Smooth muscle cell (in vitro differentiated cells): Measurements from ENCODE around the gene TENM3. TPM values are rescaled to one million over a fixed set of nuclear protein-coding genes. Genes with fewer than 3 reads are reported as not detected.

Source experiments
- DNase-seq: peaks from one replicate; lab custom pipeline; 2025; ENCODE audit not compliant: unreplicated experiment; lab: John Stamatoyannopoulos, UW
- H2AFZ ChIP-seq: fragments of 200-600 bp; sonication (generic); 2 replicates; pipeline ENCODE4 v1.6.0; 2016; ENCODE audit warnings: antibody characterized with exemption, low read depth, mild to moderate bottlenecking
- H3F3A ChIP-seq: fragments of 200-600 bp; sonication (generic); 2 replicates; pipeline ENCODE4 v1.6.0; 2017; ENCODE audit warnings: antibody characterized with exemption, low read depth
- H3K27ac ChIP-seq: fragments of 200-600 bp; sonication (generic); 2 replicates; pipeline ENCODE4 v1.5.1; 2016; ENCODE audit warnings: low read depth, mild to moderate bottlenecking
- H3K27me3 ChIP-seq: fragments of 200-600 bp; sonication (generic); 2 replicates; pipeline ENCODE4 v1.6.1; 2016; ENCODE audit warnings: low read depth, mild to moderate bottlenecking
- H3K36me3 ChIP-seq: fragments of 200-600 bp; sonication (generic); 2 replicates; pipeline ENCODE4 v1.5.1; 2016; ENCODE audit warnings: low read depth
- H3K4me1 ChIP-seq: fragments of 200-600 bp; sonication (generic); 2 replicates; pipeline ENCODE4 v1.5.1; 2016; ENCODE audit warnings: low read depth
- H3K4me2 ChIP-seq: fragments of 200-600 bp; sonication (generic); 2 replicates; pipeline ENCODE4 v1.6.0; 2016; ENCODE audit warnings: mild to moderate bottlenecking
- H3K4me3 ChIP-seq: fragments of 200-600 bp; sonication (generic); 2 replicates; pipeline ENCODE4 v1.5.1; 2016; ENCODE audit warnings: mild to moderate bottlenecking
- H3K79me2 ChIP-seq: fragments of 200-600 bp; sonication (generic); 2 replicates; pipeline ENCODE4 v1.6.0; 2016; ENCODE audit warnings: low read depth, mild to moderate bottlenecking
- H3K9ac ChIP-seq: fragments of 200-600 bp; sonication (generic); 2 replicates; pipeline ENCODE4 v1.6.0; 2016; ENCODE audit warnings: low read depth
- H3K9me3 ChIP-seq: fragments of 200-600 bp; sonication (generic); replicated peaks from 2 replicates; pipeline ENCODE4 v1.5.1; 2016; ENCODE audit warnings: low read depth
- H4K20me1 ChIP-seq: fragments of 200-600 bp; sonication (generic); 2 replicates; pipeline ENCODE4 v1.6.0; 2016; ENCODE audit warnings: low read depth
- WGBS: methylation state at CpG from one replicate; pipeline ENCODE4 v1.1.7; 2016; ENCODE audit warnings: low lambda C conversion rate; 5-methylcytosine and 5-hydroxymethylcytosine counted together
- polyA plus RNA-seq: library from polyadenylated mRNA; unstranded; fragments of >200 nt; fragmentation: Nextera tagmentation; extraction: Ambion mirVana; gene quantifications from 2 replicates; pipeline ENCODE4 v1.2.1, GENCODE V29; 2016
- total RNA-seq: library from RNA; depleted of rRNA; stranded (reverse); fragments of >200 nt; gene quantifications from 2 replicates; pipeline ENCODE4 v1.2.3, GENCODE V29; 2014
- TF ChIP-seq, protein P1 (sequence below): fragments of 200-600 bp; sonication (generic); IDR thresholded peaks from 2 replicates; pipeline ENCODE4 v1.5.1; 2017; ENCODE audit warnings: borderline replicate concordance, mild to moderate bottlenecking, antibody characterized with exemption; ENCODE audit not compliant: insufficient read depth, poor library complexity, severe bottlenecking

Gene TENM3
- total and polyA plus RNA-seq, 2 experiments from 2014 or later, result 46.9 to 295 TPM

DNA sequence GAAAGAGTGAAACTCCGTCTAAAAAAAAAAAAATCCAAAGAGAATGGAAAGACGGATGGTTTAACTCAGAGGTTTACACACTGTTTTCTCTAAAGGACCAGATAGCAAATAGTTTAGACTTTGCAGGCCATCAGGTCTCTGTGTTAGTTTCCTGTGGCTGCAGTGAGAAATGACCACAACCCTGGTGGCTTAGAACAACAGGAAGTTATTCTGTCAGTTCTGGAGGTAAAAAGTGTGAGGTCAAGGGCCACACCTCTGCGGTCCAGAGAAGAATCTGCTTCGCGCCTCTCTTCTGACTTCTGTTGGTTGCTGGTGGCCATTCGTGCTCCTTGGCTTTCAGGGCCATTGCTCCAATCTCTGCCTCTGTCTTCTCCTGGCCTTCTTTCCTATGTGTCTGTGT, 76.9 kb downstream of the TENM3 start:
- no peak overlapping the region for H3K4me2 ChIP-seq
- no peak overlapping the region for H2AFZ ChIP-seq
- H3K4me3 ChIP-seq, result no peak overlapping the region
- WGBS, result 84% methylated on average over 6 of the region's 6 CpGs
- TF ChIP-seq, protein P1, sequence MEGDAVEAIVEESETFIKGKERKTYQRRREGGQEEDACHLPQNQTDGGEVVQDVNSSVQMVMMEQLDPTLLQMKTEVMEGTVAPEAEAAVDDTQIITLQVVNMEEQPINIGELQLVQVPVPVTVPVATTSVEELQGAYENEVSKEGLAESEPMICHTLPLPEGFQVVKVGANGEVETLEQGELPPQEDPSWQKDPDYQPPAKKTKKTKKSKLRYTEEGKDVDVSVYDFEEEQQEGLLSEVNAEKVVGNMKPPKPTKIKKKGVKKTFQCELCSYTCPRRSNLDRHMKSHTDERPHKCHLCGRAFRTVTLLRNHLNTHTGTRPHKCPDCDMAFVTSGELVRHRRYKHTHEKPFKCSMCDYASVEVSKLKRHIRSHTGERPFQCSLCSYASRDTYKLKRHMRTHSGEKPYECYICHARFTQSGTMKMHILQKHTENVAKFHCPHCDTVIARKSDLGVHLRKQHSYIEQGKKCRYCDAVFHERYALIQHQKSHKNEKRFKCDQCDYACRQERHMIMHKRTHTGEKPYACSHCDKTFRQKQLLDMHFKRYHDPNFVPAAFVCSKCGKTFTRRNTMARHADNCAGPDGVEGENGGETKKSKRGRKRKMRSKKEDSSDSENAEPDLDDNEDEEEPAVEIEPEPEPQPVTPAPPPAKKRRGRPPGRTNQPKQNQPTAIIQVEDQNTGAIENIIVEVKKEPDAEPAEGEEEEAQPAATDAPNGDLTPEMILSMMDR, result no peak
- H3K9me3 ChIP-seq, result no peaks in the 10 kb centered on the region
- peaks cover 8% of the 10 kb centered on the region for H3K4me1 ChIP-seq
- H4K20me1 ChIP-seq, result peaks cover 3% of the 10 kb centered on the region
- H3K9ac ChIP-seq, result no peak overlapping the region
- peaks cover 33% of the 10 kb centered on the region for H3K79me2 ChIP-seq
- H3K27ac ChIP-seq, result no peak overlapping the region
- no peak for DNase-seq
- H3K36me3 ChIP-seq, result peaks cover 7% of the 10 kb centered on the region
- H3F3A ChIP-seq, result no peaks in the 10 kb centered on the region
- H3K27me3 ChIP-seq, result no peaks in the 10 kb centered on the region

DNA sequence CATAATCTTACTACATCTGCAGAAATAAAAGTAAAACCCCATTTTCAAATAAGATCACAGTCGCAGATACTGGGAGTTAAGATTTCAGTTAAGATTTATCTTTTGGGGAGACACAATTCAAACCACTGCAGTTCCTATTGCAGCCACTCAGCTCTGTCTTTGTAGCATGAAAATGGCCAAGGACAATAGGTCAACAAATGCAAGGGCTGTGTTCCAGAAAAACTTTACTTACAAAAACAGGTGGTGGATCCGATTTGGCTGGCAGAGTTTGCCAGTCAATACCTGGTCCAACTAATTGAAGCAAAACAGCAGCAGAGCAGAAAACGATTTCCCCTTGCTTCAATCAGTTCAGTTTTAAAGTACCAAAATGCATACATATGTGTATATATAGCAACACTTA, 77.4 kb downstream of the TENM3 start:
- Histone ChIP-seq H2AFZ (no peak overlapping the region), H3K4me1 (peaks cover 8% of the 10 kb centered on the region), H3K79me2 (peaks cover 28% of the 10 kb centered on the region), H3F3A (no peaks in the 10 kb centered on the region), H3K27me3 (no peaks in the 10 kb centered on the region), H3K4me3 (no peak overlapping the region), H3K9ac (no peak overlapping the region), H3K9me3 (no peaks in the 10 kb centered on the region), H3K27ac (no peak overlapping the region), H3K4me2 (no peak overlapping the region), H3K36me3 (peaks cover 10% of the 10 kb centered on the region), H4K20me1 (peaks cover 3% of the 10 kb centered on the region)
- TF ChIP-seq, protein P1, result no peak
- DNase-seq, result no peak
- WGBS, result 96% methylated on average over 3 of the region's 3 CpGs

- no peak overlapping the region for H3K4me2 ChIP-seq
- no peak overlapping the region for H3K27ac ChIP-seq
- peaks cover 10% of the 10 kb centered on the region for H3K36me3 ChIP-seq
- DNase-seq, result no peak
- no peaks in the 10 kb centered on the region for H3K9me3 ChIP-seq
- no peak overlapping the region for H2AFZ ChIP-seq
- no peak overlapping the region for H3K4me3 ChIP-seq
- H3K9ac ChIP-seq, result no peak overlapping the region
- TF ChIP-seq, protein P1, result no peak
- peaks cover 8% of the 10 kb centered on the region for H3K4me1 ChIP-seq
- H3F3A ChIP-seq, result no peaks in the 10 kb centered on the region
- H3K79me2 ChIP-seq, result peaks cover 2% of the 10 kb centered on the region
- 91% methylated on average over 10 of the region's 10 CpGs for WGBS
- no peaks in the 10 kb centered on the region for H3K27me3 ChIP-seq
- H4K20me1 ChIP-seq, result no peaks in the 10 kb centered on the region
Observed at GRCh38 chr4:182324282-182324681, 81.1 kb downstream of the TENM3 start.

DNA sequence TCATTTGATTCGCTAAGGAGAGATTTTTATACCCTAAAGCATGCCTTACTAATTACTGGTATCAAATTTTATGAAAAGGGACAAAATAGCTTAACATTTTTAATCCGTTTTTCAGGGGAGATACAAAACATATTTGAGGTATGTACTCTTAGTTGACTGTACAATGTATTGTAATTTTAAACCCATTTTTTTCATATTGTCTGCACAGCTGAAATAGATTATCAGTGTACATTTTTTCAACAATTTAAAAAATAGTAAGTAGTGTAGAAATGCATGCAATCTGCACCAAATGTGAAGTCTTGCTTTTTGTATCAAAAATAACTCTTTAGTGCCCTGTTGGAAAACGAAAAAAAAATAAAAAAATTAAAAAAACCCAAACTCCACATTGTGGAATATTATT, 82.2 kb downstream of the TENM3 start:
- Histone ChIP-seq H3F3A (no peaks in the 10 kb centered on the region), H3K4me1 (peaks cover 8% of the 10 kb centered on the region), H3K79me2 (no peaks in the 10 kb centered on the region), H3K9ac (no peak overlapping the region), H4K20me1 (no peaks in the 10 kb centered on the region), H3K27me3 (no peaks in the 10 kb centered on the region), H3K9me3 (no peaks in the 10 kb centered on the region), H3K27ac (no peak overlapping the region), H3K36me3 (peaks cover 10% of the 10 kb centered on the region), H3K4me2 (no peak overlapping the region), H2AFZ (no peak overlapping the region), H3K4me3 (no peak overlapping the region)
- DNase-seq, result no peak
- TF ChIP-seq, protein P1, result no peak
- 94% methylated on average over 3 of the region's 3 CpGs for WGBS
